Urinary bladder (tissue), 4 donors: ENCODE results near the gene CCSER1. TPM values are rescaled to one million over a fixed set of nuclear protein-coding genes. Genes with fewer than 3 reads are reported as not detected.
"Not testable (repeated sequence)": the region's sequence is repeated elsewhere in the genome, so short reads cannot be mapped to it uniquely, and the experiment has no call there.

Source experiments
- DNase-seq: peaks from one replicate; pipeline ENCODE4 v3.0.0-alpha.2; 2015; ENCODE audit errors: extremely low spot score
- H3K27ac ChIP-seq: one replicate; pipeline ENCODE4 v1.5.1; 2013; ENCODE audit warnings: low read depth, mild to moderate bottlenecking, moderate library complexity
- H3K36me3 ChIP-seq: one replicate; pipeline ENCODE4 v1.6.1; 2013; ENCODE audit warnings: mild to moderate bottlenecking, moderate library complexity; ENCODE audit not compliant: insufficient read depth
- H3K4me1 ChIP-seq: one replicate; pipeline ENCODE4 v1.6.1; 2013; ENCODE audit warnings: mild to moderate bottlenecking, moderate library complexity; ENCODE audit not compliant: insufficient read depth
- H3K4me3 ChIP-seq: one replicate; pipeline ENCODE4 v1.5.1; 2013; ENCODE audit warnings: low read depth, low read length
- WGBS: extraction: QIAGEN DNeasy Blood & Tissue Kit; methylation state at CpG from one replicate; pipeline ENCODE4 v1.1.7; 2013; 5-methylcytosine and 5-hydroxymethylcytosine counted together
- polyA plus RNA-seq: library from polyadenylated mRNA; stranded (reverse); fragments of 200-250 nt; gene quantifications from one replicate; pipeline ENCODE4 v1.2.3, GENCODE V29; 2013
- total RNA-seq: library from RNA; depleted of rRNA; stranded (reverse); fragments of >200 nt; gene quantifications from one replicate; pipeline ENCODE4 v1.2.3, GENCODE V29; 2014
- donor health status: healthy with polysubstance abuse.
- donor health status: healthy.

CCSER1 gene
- total and polyA plus RNA-seq, 2 donors: 1.4 to 88.0 TPM

GRCh38 chr4:91448668-91449330, 1321.6 kb downstream of the CCSER1 start:
- no peaks in the 10 kb centered on the region for H3K4me1 ChIP-seq
- no peak overlapping the region for H3K27ac ChIP-seq
- WGBS: 28% methylated on average over 2 of the region's 2 CpGs
- no peak for DNase-seq
- no peaks in the 10 kb centered on the region for H3K36me3 ChIP-seq
- H3K4me3 ChIP-seq: no peak overlapping the region

- 76% methylated on average over 4 of the region's 4 CpGs for WGBS
- Histone ChIP-seq H3K36me3 (no peaks in the 10 kb centered on the region), H3K27ac (no peak overlapping the region), H3K4me3 (no peak overlapping the region), H3K4me1 (no peaks in the 10 kb centered on the region)
- DNase-seq: no peak
Observed at GRCh38 chr4:91454111-91454510, 1326.9 kb downstream of the CCSER1 start.

DNA sequence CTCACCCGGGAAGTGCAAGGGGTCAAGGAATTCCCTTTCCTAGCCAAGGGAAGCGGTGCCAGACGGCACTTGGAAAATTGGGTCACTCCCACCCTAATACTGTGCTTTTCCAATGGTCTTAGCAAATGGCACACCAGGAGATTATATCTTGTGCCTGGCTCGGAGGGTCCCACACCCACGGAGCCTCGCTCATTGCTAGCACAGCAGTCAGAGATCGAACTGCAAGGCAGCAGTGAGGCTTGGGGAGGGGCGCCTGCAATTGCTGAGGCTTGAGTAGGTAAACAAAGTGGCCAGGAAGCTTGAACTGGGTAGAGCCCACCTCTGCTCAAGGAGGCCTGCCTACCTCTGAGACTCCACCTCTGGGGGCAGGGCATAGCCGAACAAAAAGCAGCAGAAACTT, 1335.4 kb downstream of the CCSER1 start:
- H3K36me3 ChIP-seq, H3K4me3 ChIP-seq, H3K27ac ChIP-seq, H3K4me1 ChIP-seq, DNase-seq: not testable (repeated sequence)
- 97% methylated on average over 9 of the region's 9 CpGs for WGBS

DNA sequence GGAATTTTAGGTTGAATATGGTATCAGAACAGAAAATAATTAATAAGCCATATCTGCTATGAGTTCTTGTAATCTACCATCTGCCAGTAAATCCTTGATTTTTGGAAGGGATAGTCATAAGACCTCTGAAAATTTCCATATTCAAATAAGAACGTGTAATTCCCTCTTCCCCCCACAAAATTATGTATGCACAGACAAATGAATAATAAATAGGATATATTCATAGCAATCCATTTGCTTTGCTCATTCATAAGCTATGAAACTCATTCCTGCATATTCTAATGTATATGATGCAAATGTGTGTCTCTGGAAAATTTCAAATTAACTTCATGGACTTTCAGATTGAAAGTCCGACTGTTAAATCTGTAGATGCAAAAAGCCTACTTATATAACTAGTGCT, 1343.5 kb downstream of the CCSER1 start:
- DNase-seq: no peak
- Histone ChIP-seq H3K36me3 (no peaks in the 10 kb centered on the region), H3K4me1 (no peaks in the 10 kb centered on the region), H3K4me3 (no peak overlapping the region), H3K27ac (no peak overlapping the region)
- 88% methylated on average over 2 of the region's 2 CpGs for WGBS

DNA sequence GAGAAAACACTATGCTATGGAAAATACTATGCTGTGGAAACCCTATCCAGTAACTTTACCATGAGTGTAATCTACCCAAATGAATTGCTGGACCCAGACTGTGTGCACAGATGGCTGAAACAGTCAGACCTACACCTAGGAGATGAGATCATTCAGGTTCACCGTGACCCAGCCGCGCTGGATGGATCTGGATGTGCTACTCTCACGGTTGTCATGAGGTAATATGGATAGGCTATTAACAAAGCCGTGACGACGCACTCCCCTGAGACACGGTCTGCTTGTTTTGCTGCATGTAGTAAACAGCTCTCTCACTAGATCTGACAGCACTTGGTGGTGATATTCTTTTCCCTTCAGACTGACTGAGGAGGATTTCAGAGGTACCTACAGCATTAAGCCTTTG, 1344.1 kb downstream of the CCSER1 start:
- Histone ChIP-seq H3K4me3 (no peak overlapping the region), H3K36me3 (no peaks in the 10 kb centered on the region), H3K4me1 (no peaks in the 10 kb centered on the region), H3K27ac (no peak overlapping the region)
- no peak for DNase-seq
- 90% methylated on average over 8 of the region's 8 CpGs for WGBS

DNA sequence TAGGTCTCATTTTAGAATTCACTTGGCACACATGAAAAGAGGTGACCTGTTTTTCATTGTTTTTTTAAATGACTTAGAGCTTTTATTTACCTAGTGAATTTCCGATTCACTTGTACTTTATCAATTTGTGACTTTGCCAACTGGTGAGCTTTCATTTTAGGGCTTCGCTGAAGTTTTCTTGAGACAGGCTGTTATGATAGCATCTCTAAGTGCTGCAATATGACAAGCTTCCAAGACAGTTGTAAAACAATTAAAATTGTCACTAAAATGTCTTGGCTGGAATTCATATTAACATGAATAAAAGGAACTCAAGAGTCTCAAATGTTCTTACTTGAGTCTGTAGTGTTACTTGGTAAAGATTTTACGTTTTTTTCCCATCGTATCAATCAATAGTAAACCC, 1344.9 kb downstream of the CCSER1 start:
- Histone ChIP-seq H3K4me3 (no peak overlapping the region), H3K4me1 (no peaks in the 10 kb centered on the region), H3K36me3 (no peaks in the 10 kb centered on the region), H3K27ac (no peak overlapping the region)
- 63% methylated on average over 4 of the region's 4 CpGs for WGBS
- no peak for DNase-seq

DNA sequence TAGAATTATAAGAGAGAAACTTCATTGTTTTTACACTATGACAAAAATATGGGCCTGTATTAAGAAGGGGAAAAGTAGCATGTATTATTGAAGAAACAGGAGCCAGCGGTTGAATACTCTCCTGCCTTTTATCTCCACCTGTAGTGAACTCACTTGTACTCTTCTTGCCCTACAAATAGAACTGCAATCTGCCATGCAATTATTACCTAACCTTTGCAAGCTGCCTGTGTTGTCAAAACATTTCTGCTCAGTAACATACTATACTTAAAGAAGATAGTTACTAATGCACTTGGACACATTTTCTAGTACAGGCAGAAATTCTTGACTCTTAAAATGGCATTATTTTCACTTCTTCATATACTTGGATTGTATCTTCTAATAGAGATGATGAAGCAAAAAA, 1358.2 kb downstream of the CCSER1 start:
- Histone ChIP-seq H3K4me1 (no peaks in the 10 kb centered on the region), H3K27ac (no peak overlapping the region), H3K4me3 (no peak overlapping the region), H3K36me3 (no peaks in the 10 kb centered on the region)
- 93% methylated on average over 1 of the region's 1 CpG for WGBS
- no peak for DNase-seq

DNA sequence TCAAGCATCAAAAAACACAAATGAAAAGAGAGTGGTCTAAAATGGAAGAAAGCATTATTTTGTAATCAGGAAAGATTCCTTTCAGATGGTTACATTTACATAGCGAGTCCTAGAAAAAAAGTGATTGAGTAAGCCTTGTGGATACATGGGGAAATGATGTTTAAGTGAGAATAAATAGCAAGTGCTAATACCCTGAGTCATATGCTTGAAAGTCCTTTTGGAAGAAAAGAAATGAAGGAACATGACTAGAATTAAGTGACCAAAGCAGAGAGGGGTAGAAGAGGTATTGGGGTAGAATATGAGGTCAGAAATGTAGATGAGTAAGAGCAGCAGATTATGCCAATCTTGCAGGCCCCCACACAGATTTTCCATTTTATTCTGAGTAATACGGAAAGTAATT, 1361.8 kb downstream of the CCSER1 start:
- 90% methylated on average over 2 of the region's 2 CpGs for WGBS
- H3K4me1 ChIP-seq: no peaks in the 10 kb centered on the region
- H3K4me3 ChIP-seq: no peak overlapping the region
- H3K27ac ChIP-seq: no peak overlapping the region
- no peak for DNase-seq
- no peaks in the 10 kb centered on the region for H3K36me3 ChIP-seq

GRCh38 chr4:91497892-91498291, 1370.7 kb downstream of the CCSER1 start:
- no peaks in the 10 kb centered on the region for H3K36me3 ChIP-seq
- DNase-seq: no peak
- 88% methylated on average over 4 of the region's 4 CpGs for WGBS

GRCh38 chr4:91502365-91502764, 1375.2 kb downstream of the CCSER1 start:
- no peaks in the 10 kb centered on the region for H3K36me3 ChIP-seq
- no peak for DNase-seq
- no peaks in the 10 kb centered on the region for H3K4me1 ChIP-seq
- no peak overlapping the region for H3K27ac ChIP-seq
- no peak overlapping the region for H3K4me3 ChIP-seq

More at GRCh38 chr4:91497892-91498291, 1370.7 kb downstream of the CCSER1 start:
- H3K4me1 ChIP-seq: no peaks in the 10 kb centered on the region
- no peak overlapping the region for H3K27ac ChIP-seq
- H3K4me3 ChIP-seq: no peak overlapping the region

DNA sequence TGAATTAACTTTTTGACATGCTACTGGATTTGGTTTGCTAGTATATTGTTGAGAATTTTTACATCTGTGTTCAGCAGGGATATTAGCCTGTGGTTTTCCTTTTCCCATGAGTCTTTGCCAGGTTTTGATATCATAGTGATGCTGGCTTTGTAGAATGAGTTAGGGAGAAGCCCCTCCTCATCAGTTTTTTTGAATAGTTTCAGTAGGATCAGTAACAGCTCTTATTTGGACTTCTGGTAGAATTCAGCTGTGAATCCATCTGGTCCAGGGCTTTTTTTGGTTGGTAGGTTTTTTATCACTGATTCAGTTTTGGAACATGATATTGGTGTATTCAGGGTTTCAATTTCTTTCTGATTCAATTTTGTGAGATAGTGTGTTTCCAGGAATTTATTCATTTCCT, 1386.1 kb downstream of the CCSER1 start:
- no peaks in the 10 kb centered on the region for H3K36me3 ChIP-seq

GRCh38 chr4:91519155-91519554, 1392.0 kb downstream of the CCSER1 start:
- Histone ChIP-seq H3K36me3 (no peaks in the 10 kb centered on the region), H3K4me1 (no peaks in the 10 kb centered on the region), H3K27ac (no peak overlapping the region), H3K4me3 (no peak overlapping the region)
- no peak for DNase-seq
- 92% methylated on average over 6 of the region's 6 CpGs for WGBS

More for the DNA sequence above, 1386.1 kb downstream of the CCSER1 start:
- H3K4me1 ChIP-seq: no peaks in the 10 kb centered on the region
- no peak for DNase-seq
- no peak overlapping the region for H3K27ac ChIP-seq
- H3K4me3 ChIP-seq: no peak overlapping the region

DNA sequence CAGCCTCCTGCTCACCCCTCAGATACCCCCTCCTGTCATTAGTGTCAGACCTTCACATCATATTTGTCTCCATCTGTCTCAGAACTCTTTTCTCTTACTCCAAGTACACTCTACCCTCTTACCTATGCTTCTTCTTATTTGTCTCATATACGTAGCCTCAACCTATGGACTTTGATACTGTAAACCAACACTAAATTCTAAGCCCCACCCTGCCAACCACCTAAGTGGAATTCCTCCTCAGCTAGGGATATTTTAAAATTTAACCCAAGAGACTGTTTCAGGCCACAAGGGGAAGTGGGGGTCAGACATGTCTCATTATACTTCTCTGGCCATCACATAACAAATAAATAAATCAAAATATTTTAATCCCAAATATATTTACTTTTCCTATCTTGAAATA, 1398.4 kb downstream of the CCSER1 start:
- Histone ChIP-seq H3K4me1 (no peaks in the 10 kb centered on the region), H3K27ac (no peak overlapping the region), H3K36me3 (no peaks in the 10 kb centered on the region), H3K4me3 (no peak overlapping the region)
- no peak for DNase-seq
- 78% methylated on average over 1 of the region's 1 CpG for WGBS

- Histone ChIP-seq H3K27ac (no peak overlapping the region), H3K4me3 (no peak overlapping the region), H3K36me3 (no peaks in the 10 kb centered on the region), H3K4me1 (no peaks in the 10 kb centered on the region)
- no peak for DNase-seq
Observed at GRCh38 chr4:91527056-91527455, 1399.9 kb downstream of the CCSER1 start.

GRCh38 chr4:91567594-91567993, 1440.4 kb downstream of the CCSER1 start:
- DNase-seq: no peak
- no peaks in the 10 kb centered on the region for H3K4me1 ChIP-seq
- WGBS: 54% methylated on average over 1 of the region's 1 CpG
- H3K4me3 ChIP-seq: no peak overlapping the region
- H3K36me3 ChIP-seq: no peaks in the 10 kb centered on the region
- H3K27ac ChIP-seq: no peak overlapping the region
